Measurements from ENCODE around the gene ZMYM1.
"Not testable (repeated sequence)": the region's sequence is repeated elsewhere in the genome, so short reads cannot be mapped to it uniquely, and the experiment has no call there.

The ZMYM1 gene

DNA sequence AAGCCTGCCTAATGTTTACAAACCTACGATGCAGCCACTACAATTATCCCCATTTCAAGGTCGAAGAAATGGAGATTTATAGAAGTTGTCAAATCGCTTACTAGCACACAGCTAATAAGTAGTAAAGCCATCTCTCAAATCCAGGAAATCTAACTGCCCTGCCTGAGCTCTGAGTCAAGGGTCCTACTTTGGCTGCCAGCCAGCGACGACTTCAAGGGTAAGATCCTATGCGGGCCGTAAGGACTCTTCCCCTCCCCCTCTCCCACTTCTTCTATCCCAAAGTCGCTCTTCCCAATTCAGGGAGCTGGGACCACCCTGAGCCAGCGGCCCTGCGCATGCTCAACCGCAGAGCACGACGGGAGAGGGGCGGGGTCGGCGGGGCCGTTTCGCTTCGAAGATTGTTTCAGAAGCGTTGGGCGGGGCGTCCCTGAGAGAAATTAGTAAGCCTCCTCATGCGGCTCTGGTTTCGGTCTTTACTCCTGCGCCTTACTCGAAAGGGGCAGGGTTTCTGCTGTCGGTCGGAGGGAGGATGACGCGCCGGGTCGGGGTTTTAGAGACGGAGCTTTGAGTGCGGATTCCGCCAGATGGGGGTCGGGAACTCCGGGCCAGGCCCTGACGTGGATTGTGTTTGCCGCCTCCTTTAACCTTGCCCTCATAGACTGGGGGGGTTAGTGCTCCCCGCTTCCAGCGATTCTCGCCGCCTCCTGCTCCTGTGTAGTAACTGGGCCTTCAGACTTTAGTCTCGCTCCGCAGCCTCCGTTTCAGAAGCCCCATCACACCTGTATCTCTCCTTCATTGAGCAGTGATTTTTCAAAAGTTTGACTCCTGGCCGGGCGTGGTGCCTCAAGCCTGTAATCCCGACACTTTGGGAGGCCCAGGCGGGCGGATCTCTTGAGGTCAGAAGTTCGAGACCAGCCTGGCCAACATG, at the start of gene ZMYM1:
Gene ZMYM1, plus strand, starts transcription at position 383 of the 928 bp plus-strand sequence. CDS start 14,603 bp downstream, outside the sequence.
- DNase-seq: no peak

- DNase-seq: no peak
Measured at GRCh38 chr1:35029761-35030160, 49.4 kb upstream of the ZMYM1 start.

DNA sequence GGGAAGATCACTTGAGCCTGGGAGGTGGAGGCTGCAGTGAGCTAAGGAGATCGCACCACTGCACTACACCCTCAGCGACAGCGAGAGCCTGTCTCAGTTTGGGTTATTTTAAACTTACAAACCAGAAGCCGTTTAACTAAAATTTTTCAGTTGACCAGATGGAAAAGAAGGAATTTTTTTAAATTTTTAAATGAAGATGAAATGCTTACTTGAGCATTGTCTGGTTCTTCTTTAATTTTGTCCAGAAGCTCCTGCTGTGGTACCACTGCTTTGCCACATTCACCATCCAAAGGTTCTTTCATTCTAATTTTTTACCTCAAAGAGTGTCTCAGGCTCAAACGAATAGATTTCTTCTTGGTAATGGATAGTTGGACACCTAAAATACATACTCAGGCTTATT, 48.8 kb upstream of the ZMYM1 start:
- DNase-seq: no peak

DNA sequence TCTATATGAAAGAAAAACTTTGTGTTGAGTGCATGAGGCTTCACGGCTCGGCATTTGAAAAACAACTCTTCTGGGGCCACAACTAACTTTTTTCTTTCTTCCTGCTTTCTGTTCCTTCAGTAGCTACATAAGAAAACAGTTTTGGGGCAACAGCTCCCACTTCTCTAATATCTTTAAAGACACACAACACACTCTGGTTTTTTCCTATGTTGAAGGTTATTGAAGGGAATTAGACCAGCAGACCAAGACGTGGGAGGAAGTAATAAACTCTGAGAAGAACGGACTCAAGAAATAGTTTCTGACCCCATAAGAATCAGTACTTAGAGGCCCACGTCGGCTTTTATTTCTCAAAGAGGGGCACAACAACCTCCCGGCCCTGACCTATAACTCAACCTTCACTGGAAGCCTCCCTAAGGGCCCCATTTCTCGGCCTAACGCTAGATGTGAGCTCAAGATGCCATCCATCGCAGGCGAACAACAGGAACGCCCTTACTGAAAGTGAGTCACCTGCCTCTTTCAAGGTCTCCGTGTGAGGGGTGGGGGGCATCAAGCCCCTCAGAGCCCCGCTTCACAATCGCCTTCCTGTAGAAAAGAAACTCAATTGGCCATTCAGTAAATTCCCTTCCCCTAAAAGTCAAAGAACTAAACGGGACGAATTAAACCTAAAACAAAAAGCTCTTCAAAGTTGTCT, 48.3 kb upstream of the ZMYM1 start:
- no peak for DNase-seq

GRCh38 chr1:35032384-35032739, 46.8 kb upstream of the ZMYM1 start:
- DNase-seq: no peak

- DNase-seq: no peak
Measured at GRCh38 chr1:35033346-35033745, 45.8 kb upstream of the ZMYM1 start.

GRCh38 chr1:35036621-35037020, 42.6 kb upstream of the ZMYM1 start:
- no peak for DNase-seq

GRCh38 chr1:35037206-35037605, 42.0 kb upstream of the ZMYM1 start:
- no peak for DNase-seq

DNA sequence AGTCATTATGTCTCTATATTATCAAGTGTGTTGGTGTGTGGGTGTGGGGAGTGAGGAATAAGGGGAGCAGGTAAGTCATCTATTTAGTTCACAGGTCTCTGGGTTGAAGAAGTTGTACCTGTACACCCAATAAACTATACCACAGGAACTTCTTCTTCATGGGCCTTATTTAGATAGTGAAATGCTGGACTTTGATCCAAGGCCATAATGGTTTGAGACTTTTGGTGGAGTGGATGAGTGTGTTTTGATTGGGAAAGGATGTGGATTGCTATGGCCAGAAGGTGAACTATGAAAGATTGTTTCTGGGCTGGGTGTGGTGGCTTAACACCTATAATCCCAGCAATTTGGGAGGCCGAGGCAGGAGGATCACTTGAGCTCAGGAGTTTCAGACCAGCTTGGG, 40.5 kb upstream of the ZMYM1 start:
- no peak for DNase-seq

DNA sequence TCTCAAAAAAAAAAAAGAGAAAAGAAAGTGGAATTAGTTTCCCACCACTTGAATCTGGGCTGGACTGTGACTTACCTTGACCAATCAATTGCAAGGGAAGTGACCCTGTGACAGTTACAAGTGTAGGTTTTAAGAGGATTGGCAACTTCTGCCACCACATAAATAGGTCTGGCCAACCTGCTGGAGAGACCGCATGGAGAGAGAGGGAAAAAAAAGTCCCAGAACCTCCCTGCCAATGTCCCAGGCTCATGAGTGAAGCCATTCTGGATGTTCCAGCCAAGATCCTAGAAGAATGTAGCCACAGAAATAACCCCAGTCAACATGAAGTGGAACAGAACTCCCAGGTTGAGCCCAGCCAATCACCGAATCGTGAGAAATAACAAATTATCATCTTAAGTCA, 35.7 kb upstream of the ZMYM1 start:
- DNase-seq: no peak

DNA sequence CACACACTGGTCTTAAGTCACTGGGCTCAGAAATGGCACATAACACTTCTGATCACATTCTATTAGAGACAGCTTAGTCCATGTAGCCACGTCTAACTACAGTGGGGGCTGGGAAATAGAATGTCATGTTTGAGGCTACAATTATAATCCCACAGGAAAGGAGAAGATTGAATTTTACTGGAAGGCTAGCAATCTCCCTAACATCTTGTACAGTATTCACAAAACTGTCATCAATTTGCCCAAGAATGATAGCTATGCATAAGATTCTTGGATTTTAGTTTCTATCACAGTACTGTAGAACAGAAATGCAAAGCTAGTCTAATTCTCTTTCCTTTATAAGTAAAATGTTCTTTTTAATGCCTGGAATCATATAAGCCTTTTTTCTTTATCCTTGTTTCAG, 34.8 kb upstream of the ZMYM1 start:
- no peak for DNase-seq

- no peak for DNase-seq
Measured at GRCh38 chr1:35046730-35047129, 32.5 kb upstream of the ZMYM1 start.

DNA sequence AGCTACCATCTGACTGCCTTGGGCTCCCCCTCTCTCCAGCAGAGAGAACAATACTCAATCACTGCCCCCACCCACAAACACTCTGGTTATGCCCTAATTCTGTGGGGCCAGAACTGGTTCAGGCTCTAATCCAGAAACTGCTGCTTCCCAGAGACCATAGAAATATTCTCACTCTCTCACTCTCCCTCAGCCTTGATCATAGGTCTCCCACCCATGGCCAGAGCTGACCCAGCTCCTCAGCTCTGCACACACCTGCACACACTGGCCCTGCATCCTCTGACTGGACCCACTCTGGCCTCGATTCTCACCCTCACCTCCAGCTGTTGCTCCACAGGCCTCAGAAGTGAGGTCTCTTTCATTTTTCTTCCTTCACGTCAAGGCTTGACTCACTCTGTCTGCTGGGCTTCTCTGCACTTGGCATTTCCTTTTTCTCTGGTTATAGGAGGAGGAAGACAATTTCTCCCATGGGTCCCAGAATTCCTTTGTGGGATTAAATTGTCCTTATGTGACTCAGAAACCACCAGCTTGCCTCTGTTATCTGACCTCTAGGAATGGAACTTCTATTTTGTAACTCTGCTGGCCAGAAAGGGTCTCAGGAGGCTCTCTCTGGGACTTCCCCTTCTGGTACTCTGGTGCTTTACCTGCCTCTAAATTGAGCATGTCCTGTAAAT, 31.9 kb upstream of the ZMYM1 start:
- no peak for DNase-seq

DNA sequence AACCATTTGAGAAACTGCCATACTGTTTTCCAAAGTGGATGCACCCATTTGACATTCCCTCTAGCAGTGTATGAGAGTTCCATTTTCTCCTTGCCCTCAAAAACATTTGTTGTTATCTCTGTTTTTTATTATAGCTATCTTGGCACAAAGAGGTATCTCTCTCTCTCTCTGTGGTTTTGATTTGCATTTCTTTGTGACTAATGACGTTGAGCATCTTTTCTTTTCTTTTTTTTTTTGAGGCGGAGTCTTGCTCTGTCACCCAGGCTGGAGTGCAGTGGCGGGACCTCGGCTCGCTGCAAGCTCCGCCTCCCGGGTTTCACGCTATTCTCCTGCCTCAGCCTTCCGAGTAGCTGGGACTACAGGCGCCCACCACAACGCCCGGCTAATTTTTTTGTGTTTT, 30.1 kb upstream of the ZMYM1 start:
- DNase-seq: no peak

DNA sequence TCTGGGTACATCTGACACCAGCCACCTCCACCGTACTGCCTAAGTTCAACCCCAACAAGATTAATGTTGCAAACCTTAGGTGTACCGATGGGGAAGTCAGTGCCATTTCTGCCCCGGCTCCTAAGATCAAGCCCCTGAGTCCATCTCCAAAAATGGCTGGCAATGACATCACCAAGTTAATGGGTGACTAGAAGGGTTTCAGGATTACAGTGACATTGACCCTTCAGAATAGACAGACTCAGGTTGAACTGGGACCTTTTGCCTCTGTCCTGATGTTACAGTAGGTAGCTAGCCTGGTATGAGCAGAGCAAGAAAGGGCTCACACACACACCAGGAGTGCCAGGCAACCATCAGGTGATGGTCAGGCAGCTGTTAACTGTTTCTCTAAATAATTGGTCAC, 25.8 kb upstream of the ZMYM1 start:
- DNase-seq: no peak

DNA sequence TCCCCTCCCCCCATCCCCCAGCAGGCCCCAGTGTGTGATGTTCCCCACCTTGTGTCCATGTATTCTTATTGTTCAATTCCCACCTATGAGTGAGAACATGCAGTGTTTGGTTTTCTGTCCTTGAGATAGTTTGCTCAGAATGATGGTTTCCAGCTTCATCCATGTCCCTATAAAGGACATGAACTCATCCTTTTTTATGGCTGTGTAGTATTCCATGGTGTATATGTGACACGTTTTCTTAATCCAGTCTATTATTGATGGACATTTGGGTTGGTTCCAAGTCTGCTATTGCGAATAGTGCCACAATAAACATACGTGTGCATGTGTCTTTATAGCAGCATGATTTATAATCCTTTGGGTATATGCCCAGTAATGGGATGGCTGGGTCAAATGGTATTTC, 24.9 kb upstream of the ZMYM1 start:
- DNase-seq: not testable (repeated sequence)

DNA sequence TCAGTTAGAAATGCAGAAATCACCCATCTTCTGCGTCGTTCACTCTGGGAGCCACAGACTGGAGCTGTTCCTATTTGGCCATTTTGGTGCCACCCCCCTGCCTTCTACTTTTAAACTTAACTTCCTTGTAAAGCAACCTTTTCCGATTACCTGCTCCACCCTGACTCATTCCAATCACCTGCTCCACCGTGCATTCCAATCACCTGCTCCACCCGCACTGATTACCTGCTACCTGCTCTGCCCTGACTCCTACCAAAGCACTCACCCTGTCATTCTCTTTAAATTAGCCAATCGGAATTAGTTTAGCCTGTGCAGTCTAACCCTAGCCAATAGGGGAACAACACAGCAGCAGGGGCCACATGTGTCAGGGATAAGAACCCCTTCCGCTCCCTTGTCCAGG, 20.9 kb upstream of the ZMYM1 start:
- not testable (repeated sequence) for DNase-seq

DNA sequence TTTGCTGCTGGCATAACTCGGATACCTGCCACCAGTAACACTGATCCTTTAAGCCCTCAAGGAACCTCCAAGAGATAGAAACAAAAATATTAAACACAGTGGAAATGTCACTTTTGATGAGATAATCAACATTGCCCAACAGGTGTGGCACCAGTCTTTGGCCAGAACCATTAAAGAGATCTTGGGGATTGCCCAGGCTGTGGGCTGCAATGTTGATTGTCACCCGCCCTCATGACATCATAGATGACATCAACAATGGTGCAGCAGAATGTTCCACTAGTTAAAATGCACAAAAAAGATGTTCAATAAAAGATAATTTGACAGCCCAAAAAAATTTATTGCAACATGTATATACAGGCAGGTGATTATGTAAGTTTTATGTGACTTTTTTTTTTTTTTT, 20.2 kb upstream of the ZMYM1 start:
- DNase-seq: no peak

GRCh38 chr1:35062518-35063196, 16.5 kb upstream of the ZMYM1 start:
- no peak for DNase-seq

DNA sequence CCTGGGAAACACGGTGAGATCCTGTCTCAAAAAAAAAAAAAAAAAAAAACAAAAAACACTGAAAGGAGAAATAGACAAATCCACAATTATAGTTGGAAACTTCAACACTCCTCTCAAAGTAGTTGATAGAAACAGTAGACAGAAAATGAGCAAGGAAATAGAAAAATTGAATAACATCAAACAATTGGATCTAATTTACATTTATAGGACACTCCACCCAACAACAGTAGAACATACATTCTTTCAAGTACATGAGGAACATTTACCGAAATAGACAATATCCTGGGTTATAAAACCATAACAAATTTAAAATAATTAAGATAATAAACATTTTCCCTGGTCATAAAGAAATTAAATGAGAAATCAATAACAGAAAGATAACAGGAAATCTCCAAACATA, 14.9 kb upstream of the ZMYM1 start:
- no peak for DNase-seq

DNA sequence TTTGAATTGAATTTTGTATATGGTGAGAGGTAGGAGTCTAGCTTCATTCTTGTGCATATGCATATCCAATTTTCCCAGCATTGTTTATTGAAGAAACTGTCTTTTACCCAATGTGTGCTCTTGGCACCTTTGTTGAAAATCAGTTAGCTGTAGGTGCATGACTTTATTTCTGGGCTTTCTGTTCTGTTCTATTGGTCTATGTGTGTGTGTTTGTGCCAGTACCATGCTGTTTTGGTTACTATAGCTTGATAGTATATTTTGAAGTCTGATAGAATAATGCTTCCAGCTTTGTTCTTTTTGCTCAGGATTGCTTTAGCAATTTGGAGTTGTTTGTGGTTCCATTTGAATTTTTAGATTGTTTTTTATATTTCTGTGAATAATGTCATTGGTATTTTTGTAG, 9.4 kb upstream of the ZMYM1 start:
- DNase-seq: no peak

DNA sequence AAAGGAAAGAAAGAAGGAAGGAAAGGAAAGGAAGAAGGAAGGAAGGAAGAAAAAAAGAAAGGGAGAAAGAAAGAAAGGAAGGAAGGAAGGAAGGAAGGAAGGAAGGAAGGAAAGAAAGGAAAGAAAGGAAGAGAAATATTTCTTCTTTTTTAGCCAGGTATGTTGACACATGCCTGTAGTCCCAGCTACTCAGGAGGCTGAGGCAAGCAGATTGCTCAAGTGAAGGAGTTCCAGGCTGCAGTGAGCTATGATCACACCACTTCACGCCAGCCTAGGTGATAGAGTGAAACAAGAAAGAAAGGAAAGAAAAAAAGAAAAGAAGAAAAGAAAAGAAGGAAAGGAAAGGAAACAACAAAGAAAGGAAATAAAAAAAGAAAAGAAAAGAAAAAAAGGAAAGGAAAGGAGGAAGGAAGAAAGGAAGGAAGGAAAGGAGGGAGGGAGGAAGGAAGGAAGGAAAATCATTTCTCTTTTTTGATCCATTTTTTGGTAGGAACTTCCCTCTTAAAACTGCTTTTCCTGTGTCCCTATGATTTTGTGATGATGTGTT, 5.8 kb upstream of the ZMYM1 start:
- no peak for DNase-seq

DNA sequence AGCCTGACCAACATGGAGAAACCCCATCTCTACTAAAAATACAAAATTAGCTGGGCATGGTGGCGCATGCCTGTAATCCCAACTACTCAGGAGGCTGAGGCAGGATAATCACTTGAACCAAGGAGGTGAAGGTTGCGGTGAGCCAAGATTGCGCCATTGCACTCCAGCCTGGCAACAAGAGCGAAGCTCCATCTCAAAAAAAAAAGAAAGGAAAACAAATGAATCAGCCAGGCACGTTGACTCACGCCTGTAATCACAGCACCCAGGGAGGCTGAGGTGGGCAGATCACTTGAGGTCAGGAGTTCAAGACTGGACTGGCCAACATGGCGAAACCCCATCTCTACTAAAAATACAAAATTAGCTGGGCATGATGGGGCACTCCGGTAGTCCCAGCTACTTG, 2.8 kb upstream of the ZMYM1 start:
- DNase-seq: not testable (repeated sequence)

Measured in cortex of kidney (tissue), 1 donor.